NCI-H2081 treated with DMSO at 0.1 percent for 48 hours (cell line): Measurements from ENCODE around the gene TGFBR3.

ENCODE experiments used
- DNase-seq: peaks from one replicate; lab custom pipeline; 2025; lab: John Stamatoyannopoulos, UW

The TGFBR3 gene

DNA sequence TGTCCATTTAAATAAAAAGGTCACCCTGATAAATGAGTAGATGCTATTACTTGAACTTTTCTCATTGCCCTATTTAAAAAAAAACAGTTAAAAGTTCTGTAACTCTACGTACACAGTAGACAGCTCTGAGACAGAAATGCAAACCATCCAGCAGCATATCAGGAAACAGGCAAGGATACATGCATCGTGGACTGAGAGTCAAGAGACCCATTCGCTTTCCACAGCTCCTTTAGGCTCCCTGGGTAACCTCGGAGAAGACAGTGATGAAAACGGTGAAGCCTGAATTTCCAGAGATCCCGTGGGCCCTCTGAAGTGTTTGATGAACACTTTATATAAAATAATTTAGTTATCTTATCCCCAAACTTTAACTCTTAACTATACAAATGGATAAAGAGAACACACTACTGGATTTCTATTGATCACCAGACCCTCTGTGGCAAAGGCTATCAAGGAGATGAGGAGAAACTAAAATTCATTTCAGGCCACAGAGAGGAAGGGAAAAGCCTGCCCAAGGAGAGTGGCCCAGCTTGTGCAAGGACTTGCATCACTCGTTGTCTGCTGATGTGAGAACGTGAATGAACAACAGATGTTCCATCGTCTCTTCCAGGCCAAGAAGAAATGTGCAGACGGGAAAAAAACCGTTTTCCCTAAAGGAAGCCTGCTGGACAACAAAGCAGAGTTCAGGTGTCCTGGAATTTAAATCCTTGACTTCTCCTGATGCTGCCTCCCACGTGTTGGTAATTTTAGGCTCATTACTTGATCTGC lies 131.0 kb downstream of the TGFBR3 start:
- DNase-seq: no peak

DNA sequence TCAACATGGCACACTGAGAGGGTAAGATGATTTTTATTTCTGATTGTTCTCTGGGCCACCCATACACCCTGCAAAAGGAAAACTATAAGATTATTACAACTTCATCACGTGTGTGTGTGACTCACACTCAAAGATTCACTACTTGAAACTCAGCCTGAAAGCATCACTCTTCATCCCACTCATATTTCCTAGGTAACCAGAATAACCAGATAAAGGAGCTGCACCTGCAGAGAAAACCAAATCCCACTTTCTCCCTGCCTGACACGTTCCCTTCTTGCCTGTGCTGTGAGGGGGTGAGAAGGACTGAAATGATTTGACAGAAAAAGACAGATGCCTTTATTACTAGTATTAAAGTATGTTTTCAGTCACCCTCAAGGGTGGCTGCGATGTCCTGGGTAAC lies 131.6 kb downstream of the TGFBR3 start:
- DNase-seq: no peak

DNA sequence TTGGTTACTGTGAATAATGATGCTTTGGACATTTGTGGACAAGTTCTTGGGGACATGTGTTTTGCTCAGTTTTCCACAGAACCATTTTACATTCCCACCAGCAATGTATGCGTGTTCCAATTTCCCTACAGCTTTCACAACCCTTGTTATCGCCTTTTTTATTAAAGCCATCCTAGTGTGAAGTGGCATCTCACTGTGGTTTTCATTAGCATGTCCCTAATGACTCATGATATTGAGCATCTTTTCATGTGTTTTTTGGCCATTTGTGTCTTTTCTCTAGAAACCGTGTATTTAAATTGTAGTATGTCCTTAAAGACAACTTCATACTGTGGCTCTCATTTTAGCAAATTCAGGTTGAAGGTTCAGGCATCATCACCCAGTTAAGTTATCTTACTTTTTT lies 132.1 kb downstream of the TGFBR3 start:
- DNase-seq: no peak

DNA sequence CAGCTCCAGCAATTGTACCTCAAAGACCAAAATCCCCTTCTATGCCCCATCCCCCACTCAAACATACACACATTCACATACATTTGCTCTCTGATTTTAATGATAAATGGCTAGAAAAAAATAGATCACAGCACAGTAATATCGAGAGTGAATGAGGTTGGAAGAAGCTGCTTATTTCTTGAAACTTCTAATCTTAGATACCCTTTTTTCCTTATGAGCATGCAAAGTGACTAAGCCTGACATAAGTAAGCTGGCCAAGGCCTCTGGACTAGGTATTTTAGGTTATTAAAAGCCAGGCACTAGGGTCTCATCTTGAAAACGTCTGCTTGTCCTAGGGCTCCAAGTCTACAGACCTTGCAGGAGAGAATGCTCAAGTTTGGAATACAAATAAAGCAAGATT lies 133.6 kb downstream of the TGFBR3 start:
- no peak for DNase-seq

DNA sequence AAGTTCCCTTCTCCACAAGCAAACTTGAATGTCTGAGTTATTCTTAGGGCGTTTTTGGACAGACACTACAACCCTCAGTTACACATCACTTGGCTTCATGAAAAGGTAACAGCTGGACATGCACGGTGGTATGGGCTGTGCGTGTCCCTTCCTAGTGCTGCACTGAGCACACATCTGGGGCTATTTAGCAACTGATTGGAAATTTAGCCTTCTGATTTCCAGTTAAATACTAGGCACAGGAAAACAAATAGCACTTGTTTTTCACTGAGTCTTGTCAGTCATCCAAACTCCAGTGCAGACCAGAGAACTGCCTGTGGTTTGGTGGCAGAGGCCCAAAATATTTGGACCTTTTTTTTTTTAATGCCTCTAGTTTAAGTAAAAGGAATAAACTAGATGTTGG lies 134.7 kb downstream of the TGFBR3 start:
- no peak for DNase-seq

DNA sequence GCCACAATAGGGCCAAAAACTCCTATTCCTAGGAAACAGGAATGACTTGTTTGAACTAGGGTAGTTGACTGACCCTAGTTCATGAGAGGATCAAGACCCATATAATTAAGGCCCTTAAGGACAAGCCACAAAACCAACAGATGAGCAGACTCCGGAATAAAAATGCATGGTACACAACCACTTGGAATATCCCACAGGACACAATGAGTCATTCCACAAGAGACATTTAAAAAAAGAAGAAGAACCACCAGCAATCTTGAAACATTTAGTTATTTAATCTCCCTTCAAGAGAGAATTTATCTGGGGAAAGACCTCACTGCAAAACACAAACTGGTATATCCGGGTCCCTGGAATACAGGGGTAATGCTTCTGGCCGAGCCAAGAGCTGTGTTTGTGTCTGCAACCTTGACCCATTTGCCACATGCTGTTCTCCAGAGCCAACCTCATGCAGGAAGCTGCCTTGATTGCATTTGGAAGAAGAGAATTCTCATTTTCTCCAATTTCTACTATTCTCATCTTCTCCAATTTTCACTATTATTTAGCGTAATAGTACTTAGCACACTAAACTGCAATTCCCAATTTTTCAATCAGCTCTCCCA lies 135.5 kb downstream of the TGFBR3 start:
- DNase-seq: no peak

DNA sequence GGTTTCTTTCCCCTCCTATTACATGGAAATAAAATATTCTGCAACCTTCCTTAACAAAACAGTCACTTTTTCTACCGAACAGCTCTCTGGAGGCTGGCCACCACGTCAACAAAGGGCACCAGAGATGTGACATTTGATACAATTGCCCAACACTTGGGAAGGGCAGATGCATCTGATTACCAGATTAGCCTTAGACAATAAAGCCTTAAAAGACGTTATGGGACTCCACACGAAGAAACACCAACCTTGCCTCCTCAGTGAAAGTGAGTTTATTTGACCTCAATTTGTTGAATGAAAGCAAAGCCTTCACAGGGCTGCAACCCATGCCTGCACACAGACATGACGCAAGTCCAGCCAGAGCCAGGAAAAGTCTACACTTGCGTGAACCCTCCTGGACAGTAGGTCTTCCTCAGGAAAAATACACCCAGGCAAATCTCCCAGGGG lies 136.1 kb downstream of the TGFBR3 start:
- DNase-seq: no peak

DNA sequence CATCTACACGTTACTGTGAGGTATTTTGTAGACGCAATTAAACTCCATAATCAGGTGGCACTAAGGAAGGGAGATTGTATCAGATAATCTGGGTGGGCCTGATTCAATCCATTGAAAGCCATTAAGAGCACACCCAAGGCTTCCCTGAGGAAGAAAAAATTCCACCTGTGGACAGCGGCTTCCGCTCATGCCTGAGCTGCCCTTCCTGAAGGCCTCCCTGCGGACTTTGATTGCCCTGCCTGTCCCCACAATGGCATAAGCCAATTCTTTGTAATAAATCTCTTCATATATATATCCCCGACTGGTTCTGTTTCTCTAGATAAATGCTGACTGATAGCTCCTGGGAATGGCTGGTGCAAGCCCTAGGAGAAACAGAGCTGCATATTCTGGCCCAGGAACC lies 138.3 kb downstream of the TGFBR3 start:
- DNase-seq: no peak

DNA sequence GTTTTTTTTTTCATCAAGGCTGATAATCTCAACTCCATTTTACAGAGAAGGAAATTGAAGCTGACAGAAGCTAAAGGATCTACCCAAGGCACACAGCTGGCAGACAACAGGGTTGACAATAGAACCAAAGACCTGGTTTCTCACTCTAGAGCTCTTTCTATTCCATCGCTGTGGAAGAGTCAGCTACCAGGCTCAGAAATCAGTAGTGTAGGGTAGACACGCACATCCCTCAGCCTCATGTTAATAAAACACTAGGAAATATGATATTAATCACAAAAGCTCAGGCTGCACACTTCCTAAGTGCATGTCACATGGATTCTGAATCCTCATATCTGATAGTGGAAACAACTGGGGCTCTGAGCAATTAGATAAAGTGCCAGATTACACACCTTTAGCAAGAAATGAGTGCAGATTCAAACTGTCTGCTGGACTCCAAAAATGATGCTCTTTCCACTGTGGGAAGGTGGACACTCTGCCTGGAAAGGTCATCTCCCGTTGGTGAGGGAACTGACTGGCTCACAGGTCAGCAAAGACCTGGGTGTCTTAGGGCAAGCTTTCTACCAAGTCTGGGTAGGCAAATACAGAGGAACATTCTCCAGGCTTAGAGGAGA lies 139.1 kb downstream of the TGFBR3 start:
- DNase-seq: no peak

DNA sequence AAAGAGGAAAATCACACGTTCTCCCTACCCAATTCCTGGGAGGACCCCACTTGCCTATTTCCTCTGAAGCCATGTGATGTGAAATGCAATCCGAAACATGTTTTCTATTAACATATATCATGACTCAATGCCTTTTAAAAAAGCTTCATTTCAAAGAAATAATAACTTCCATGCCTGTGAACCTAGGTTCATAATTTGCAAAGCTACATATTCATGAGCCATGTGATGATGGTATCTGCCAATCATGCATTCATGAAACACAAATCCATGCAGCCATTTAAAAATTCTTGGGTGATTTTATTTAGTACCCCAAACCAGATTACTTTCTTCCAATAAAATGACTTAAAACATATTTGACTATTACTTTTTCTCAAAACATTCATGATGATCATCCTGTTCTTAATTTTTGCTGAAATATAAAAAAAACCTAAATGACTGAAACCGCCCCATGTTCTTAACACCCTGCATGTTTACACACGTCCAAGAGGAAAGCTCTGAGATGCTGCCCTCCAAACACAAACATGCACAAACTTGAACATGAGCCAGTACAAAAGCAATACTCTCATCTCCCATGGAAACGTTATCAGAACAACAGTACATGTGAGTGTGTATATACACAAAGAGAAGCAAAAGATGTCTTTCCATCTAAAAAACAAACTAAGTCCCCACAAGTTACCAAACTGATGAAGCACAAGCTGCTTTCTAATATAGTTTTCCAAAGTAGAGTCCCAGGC lies 140.1 kb downstream of the TGFBR3 start:
- no peak for DNase-seq

DNA sequence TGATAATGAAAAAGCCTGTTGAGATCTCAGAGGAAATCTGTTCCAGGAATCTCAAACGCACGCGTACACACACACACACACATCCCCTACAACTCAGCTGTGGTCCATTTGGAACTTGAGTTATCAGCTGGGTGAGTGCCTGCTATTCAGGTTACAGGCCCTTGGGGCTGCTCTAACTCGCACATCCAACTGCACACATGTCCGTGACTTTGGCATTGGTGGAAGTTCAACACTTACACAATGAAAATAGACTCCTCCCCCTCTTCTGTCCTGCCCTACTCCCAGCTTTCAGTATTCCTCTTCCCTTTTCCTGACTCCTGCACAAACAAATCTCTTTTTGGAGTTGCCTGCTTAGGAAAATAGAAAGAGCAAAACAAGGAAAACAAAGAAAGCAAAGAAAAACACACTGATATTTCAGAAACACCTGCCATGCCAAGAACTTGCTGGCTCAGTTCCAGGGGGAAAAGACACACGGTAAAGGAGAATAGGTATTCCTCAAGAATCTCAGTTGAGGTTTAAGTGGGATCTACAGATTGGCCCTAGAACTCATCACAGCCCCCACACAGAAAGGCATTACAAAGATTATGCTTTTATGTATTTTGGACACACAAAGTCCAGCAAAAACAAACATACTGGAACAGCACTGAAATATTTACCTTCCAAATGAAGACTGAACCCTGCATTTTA lies 140.9 kb downstream of the TGFBR3 start:
- no peak for DNase-seq

DNA sequence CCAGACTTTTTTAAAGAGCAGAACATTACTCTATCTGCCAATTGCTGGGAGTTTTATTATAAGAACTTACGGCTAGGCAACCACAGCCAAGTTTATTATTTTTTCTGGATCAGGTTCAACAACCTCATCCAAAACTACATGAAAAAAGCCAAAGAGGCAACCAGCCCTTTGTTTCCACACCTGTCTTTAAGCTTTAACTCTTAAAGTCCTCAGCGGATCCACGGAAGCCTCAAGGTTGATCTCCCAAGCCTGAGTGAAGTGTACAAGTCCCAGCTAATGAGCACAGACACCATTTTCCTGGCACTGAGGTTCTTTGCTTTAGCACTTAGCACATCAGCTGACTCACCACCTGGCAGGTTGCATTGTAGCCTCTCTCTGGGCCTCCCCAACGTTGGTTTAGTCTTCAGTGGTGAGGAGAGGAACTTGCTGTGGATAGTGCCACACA lies 143.1 kb downstream of the TGFBR3 start:
- DNase-seq: no peak

DNA sequence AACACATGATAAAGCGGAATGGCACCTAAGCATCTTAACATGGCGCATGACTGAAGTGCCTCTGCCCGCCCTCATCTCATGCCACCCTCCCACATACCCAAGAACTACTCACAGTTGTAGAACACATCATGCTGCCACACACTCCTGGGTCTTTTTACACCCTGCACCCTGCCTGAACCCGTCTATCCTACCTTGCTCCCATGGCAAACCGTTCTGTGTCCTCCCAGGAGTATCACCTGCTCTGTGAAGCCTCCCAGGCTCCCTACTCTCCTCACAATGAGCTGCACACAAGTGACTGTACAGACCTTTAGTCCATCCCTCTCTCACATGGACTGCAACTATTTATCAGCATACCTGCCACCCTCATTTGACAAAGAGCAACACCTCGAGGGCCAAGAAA lies 144.0 kb downstream of the TGFBR3 start:
- no peak for DNase-seq

DNA sequence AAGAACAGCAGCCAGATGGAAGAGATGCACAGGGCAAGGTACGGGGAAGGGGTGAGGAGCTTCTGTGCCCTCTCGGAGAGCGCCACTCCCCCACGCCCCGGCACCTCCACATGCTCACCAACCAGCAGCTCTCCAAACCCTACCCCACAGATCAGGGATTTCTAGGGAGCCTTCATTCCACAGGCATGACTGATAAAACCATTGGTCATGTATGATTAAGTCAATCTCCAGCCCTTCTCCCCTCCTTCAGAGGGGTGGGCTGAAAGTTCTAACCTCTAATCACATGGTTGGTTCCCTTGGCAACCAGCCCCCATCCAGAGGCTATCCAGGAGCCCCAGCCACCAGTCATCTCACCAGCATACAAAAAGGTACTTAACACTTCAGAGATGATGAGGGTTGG lies 144.7 kb downstream of the TGFBR3 start:
- DNase-seq: no peak

DNA sequence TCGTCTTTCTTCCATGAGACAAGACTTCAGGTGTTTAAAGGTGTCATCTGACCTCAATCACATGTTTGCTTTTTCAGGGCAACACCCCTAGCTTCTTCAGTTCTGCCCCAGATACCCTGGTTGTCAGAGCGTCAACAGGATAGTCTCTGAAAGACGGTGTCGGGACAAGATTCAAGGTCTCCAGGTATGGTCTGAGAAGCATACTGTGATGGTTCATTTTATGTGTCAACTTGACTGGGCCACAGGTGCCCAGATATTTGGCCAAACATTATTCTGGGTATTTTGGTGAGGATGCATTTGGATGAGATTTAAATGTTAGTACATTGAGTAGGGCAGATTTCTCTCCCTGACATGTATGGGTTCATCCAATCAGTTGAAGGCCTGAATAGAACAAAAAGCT lies 148.3 kb downstream of the TGFBR3 start:
- no peak for DNase-seq

DNA sequence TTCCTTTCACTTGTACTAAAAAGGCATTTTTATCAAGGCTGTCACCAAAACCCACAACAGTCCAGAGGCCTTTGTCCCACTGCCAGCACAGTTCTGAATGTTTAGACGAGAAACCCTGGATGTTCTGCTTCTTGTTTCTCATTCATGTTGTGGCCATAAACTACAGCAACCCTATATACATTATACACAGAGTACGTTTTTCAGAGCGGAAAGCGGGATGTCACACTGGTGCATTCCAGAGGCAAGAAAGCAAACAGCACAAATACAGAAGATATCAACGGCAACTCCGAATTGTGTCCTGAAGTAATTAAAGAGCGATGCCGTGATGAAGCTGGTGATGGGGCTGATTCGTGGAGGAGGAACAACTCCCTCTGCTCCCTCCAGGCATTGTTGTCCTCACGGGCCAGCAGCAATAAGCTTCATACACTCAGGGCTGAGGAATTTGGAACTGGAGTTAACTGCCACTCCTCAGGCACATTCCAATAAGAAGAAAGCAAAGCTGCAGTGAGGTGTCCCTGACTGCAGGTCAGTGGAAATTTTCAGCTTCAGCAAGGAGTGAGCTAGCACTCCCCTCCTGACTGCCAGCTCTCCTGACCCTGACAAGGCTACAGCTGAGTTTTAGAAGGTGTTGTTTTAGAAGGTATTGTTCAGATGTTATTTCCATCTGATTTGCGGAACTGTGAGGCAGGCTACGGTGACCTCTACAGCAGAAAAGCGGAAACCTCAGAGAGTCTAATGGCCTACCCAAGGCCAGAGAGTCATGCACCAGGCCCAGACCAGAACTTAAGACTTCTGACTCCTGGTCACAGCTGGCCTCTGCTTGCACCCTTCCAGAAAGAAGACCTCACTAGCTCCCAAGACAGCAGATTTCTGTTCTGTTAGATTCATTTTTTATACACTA lies 149.0 kb downstream of the TGFBR3 start:
- no peak for DNase-seq

DNA sequence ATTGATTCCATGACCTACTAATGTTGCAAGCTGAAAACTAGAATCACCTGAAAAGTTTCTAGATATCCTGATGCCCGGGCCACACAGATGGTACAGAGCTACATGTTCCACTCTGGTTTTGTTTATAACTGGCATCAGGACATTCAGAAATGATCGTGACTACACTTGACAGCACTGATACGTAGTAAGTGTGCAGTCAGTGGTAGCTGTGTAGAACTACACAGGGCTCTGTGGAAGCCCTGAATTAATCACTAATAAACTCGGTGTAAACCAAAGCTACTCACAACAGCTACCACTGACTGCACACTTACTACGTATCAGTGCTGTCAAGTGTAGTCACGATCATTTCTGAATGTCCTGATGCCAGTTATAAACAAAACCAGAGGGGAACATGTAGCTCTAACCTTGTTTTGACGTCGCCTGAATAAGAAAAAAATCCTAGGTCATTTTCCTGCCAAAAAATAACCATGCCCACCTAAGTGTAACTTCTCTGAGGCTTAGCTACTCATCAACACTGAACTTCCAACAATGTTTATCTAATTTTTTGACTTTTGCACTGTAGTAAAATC lies 149.7 kb downstream of the TGFBR3 start:
- no peak for DNase-seq

DNA sequence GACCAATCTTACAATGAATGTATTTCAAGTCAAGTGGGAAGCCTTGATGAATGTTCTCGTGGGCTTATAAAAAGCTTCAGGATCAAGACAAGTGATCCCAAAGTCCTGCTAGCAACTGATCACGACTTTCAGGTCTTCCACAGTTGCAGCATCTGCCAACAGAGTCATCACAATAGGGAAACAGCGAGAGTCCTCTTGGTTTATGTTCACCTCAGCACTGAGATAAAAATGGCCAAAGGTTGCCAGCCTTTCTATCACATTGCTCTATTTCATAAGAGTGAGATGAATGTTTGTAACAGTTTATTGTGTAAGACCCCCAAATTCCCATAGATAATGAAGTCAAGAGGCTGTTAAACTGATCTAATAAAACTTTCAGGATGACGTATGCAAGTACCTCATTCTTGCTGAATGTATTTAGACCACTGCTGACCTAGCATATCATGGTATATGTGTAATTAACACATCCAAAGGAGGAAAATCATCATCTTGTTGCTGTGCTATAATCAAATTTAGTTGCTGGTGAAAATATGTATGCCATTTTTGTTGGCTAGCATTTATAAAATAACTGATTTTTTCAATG lies 150.6 kb downstream of the TGFBR3 start:
- DNase-seq: no peak

DNA sequence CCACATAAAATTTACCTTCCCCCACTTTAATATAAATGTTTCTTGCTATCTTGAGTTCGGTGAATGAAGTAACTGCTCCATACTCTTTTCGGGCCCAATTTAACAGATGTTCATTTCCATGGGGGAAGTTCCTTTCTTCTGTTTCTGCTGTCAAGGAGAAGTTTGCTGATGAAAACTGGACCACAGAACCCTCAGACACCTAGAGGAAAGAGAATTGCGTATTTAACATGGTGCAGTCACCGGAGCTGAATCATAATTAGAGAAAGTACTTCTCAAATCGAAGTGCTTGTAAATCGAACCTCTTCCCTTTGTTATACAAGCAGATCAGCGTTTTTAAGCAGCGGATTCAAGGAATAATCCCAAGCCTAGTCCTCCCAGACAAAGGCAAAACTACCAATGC lies 151.2 kb downstream of the TGFBR3 start:
- no peak for DNase-seq

DNA sequence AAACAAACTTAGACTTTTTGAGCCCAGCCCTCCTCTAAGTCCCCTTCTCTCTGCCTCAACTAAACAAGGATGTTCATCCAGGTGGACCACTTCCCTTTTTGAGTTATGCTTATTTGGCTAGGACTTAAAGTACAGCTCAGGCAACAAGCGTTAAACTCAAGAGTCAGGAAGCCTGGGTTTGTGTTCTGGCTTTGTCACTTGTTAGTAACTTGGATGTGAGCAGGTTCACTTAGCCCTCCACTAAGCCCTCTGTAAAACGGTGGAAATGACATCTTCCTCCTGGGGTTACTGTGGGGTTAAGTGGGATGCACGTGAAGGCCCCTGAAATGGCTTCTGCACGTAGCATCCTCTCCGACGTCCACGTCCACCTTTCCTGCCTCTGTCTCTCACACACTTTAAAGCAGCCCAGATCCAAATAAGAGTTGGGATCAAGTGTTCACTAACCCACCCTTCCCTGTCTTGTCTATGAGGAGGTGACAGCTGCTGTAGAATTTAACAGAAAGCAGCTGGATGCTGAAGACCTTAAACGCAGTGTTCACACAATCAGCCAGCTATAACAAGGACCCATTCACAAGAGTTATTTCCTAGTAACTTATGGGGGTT lies 152.7 kb downstream of the TGFBR3 start:
- no peak for DNase-seq
